ENCODE measurements around the gene RGS2.

GRCh38 chr1:192766876-192767275, 42.0 kb upstream of the RGS2 start:
- TF ChIP-seq CTCF (IDR thresholded peaks at IDR 0.05) (no peak), POLR2A (IDR thresholded peaks at IDR 0.05) (no peak)

Data from thyroid gland (tissue), 4 donors.